Right atrium auricular region (tissue), 2 donors: ENCODE results near the gene EMILIN1. TPM values are rescaled to one million over a fixed set of nuclear protein-coding genes. Genes with fewer than 3 reads are reported as not detected.

Experiments used
- DNase-seq: peaks from one replicate; pipeline ENCODE4 v3.0.0-alpha.2; 2019; ENCODE audit warnings: low spot score
- H3K27ac ChIP-seq, 2 donors: fragments of 200-600 bp; sonication (generic); 1 replicate in 1 of 2; 2 replicates in 1 of 2; pipeline ENCODE4 v1.5.1; 2016 to 2019
- H3K27me3 ChIP-seq, 2 donors: fragments of 200-600 bp; sonication (generic); one replicate each; pipeline versions ENCODE4 v1.5.1 to v1.6.0; 2017 to 2019
- H3K36me3 ChIP-seq: fragments of 200-600 bp; sonication (generic); one replicate; pipeline ENCODE4 v1.5.1; 2016
- H3K4me1 ChIP-seq, 2 donors: fragments of 200-600 bp; sonication (generic); one replicate each; pipeline versions ENCODE4 v1.5.1 to v1.6.0; 2017 to 2019
- H3K4me3 ChIP-seq, 2 donors: fragments of 200-600 bp; sonication (generic); 1 replicate in 1 of 2; 2 replicates in 1 of 2; pipeline ENCODE4 v1.5.1; 2017 to 2019; ENCODE audit warnings: mild to moderate bottlenecking in 1 of 2, moderate library complexity in 1 of 2
- H3K9me3 ChIP-seq, 2 donors: fragments of 200-600 bp; sonication (generic); one replicate each; pipeline ENCODE4 v1.5.1; 2019
- total RNA-seq, 2 donors: library from RNA; depleted of rRNA; stranded (reverse); fragments of >200 nt; gene quantifications; one replicate each; pipeline ENCODE4 v1.1.0, GENCODE V29; 2016
- TF ChIP-seq, protein P1 (sequence below), 2 donors: fragments of 200-600 bp; sonication (generic); IDR thresholded peaks; one replicate each; pipeline ENCODE4 v1.5.1; 2019; ENCODE audit warnings: antibody characterized with exemption in 2 of 2

The EMILIN1 gene
- total RNA-seq, 2 donors from 2014 or later: 22.3 to 36.7 TPM

- Histone ChIP-seq H3K36me3 (peaks cover 34% of the 10 kb centered on the region), H3K4me3 (no peak overlapping the region), H3K27me3 (no peaks in the 10 kb centered on the region), H3K27ac (no peak overlapping the region), H3K9me3 (no peaks in the 10 kb centered on the region), H3K4me1 (peaks cover 0 to 23% of the 10 kb centered on the region in 2 donors)
- no peak for DNase-seq
- TF ChIP-seq, protein P1, sequence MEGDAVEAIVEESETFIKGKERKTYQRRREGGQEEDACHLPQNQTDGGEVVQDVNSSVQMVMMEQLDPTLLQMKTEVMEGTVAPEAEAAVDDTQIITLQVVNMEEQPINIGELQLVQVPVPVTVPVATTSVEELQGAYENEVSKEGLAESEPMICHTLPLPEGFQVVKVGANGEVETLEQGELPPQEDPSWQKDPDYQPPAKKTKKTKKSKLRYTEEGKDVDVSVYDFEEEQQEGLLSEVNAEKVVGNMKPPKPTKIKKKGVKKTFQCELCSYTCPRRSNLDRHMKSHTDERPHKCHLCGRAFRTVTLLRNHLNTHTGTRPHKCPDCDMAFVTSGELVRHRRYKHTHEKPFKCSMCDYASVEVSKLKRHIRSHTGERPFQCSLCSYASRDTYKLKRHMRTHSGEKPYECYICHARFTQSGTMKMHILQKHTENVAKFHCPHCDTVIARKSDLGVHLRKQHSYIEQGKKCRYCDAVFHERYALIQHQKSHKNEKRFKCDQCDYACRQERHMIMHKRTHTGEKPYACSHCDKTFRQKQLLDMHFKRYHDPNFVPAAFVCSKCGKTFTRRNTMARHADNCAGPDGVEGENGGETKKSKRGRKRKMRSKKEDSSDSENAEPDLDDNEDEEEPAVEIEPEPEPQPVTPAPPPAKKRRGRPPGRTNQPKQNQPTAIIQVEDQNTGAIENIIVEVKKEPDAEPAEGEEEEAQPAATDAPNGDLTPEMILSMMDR (IDR thresholded peaks at IDR 0.05): no peak
Measured at GRCh38 chr2:27130396-27130795, 52.0 kb downstream of the EMILIN1 start.

DNA sequence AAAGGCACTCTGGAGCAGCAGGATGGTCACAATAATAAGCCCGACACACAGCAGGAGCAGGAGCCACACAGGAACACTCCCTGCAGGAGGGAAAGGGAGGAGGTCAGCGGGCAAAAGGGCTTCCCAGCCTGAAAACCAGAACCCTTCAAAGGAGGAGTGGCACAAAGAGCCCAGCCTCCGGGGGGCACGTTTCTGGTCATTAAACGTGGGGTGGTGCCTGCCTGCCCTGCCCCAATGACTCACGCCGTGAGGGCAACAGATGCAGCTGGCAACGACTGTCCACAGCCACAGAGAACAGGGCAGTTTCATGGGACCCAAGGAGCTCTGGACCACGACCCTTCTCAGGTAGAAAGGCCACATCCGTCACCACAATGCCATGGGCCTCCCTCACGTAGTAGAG, 53.0 kb downstream of the EMILIN1 start:
- peaks cover 34% of the 10 kb centered on the region for H3K36me3 ChIP-seq
- peaks cover 0 to 23% of the 10 kb centered on the region in 2 donors for H3K4me1 ChIP-seq
- no peaks in the 10 kb centered on the region for H3K27me3 ChIP-seq
- H3K9me3 ChIP-seq: no peaks in the 10 kb centered on the region
- no peak for DNase-seq
- TF ChIP-seq, protein P1 (IDR thresholded peaks at IDR 0.05): no peak
- no peak overlapping the region for H3K4me3 ChIP-seq
- no peak overlapping the region for H3K27ac ChIP-seq

GRCh38 chr2:27133195-27133875, 54.9 kb downstream of the EMILIN1 start:
- TF ChIP-seq, protein P1 (IDR thresholded peaks at IDR 0.05): no peak
- peaks cover 34% of the 10 kb centered on the region for H3K36me3 ChIP-seq
- no peaks in the 10 kb centered on the region for H3K9me3 ChIP-seq
- no peak for DNase-seq
- H3K27ac ChIP-seq: peak overlapping the region; percentile 92
- peaks cover 0 to 23% of the 10 kb centered on the region in 2 donors for H3K4me1 ChIP-seq
- H3K4me3 ChIP-seq: peak overlapping the region; percentile 99 to 100
- H3K27me3 ChIP-seq: no peaks in the 10 kb centered on the region

GRCh38 chr2:27133905-27134780, 55.7 kb downstream of the EMILIN1 start, which contains the start of gene PREB:
PREB (minus strand) TSS chr2:27134636; CDS start chr2:27134421, 215 bp downstream.
- Histone ChIP-seq H3K4me3 (peak within 1 kb of the TSS; percentile 99 to 100), H3K36me3 (peaks cover 34% of the 10 kb centered on the region), H3K9me3 (no peaks in the 10 kb centered on the region), H3K27me3 (no peaks in the 10 kb centered on the region), H3K4me1 (peaks cover 0 to 23% of the 10 kb centered on the region in 2 donors), H3K27ac (peak within 1 kb of the TSS; percentile 92)
- TF ChIP-seq, protein P1 (IDR thresholded peaks at IDR 0.05): peak in 1 of 2 donors; percentile 27
- DNase-seq: peak; percentile 96

DNA sequence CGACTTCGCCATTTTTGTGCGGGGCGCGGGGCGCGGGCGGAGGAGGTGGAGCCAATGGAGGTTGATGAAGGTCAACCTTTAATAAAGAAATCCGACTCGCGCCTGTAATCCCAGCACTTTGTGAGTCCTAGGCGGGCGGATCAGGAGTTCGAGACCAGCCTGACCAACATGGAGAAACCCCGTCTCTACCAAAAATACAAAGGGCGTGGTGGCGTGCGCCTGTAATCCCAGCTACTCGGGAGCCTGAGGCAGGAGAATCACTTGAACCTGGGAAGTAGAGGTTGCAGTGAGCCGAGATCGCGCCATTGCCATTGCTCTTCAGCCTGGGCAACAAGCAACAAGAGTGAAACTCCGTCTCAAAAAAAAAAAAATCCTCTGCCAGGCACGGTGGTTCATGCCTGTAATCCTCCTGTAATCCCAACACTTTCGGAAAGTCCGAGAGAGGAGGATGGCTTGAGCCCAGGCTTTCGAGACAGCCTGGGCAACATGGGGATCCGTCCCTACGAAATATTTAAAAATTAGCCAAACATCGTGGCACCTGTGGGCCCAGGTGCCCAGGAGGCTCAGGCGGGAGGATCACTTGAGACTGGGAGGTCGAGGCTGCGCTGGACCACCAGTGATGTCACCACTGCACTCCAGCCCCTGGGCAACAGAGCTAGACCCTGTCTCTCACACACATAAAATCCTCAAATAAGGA, 56.5 kb downstream of the EMILIN1 start:
- Histone ChIP-seq H3K27ac (peak overlapping the region; percentile 92), H3K9me3 (no peaks in the 10 kb centered on the region), H3K36me3 (peaks cover 26% of the 10 kb centered on the region), H3K4me3 (peak overlapping the region in 1 of 2 donors; percentile 99), H3K27me3 (no peaks in the 10 kb centered on the region), H3K4me1 (peaks cover 0 to 23% of the 10 kb centered on the region in 2 donors)
- DNase-seq: no peak
- TF ChIP-seq, protein P1 (IDR thresholded peaks at IDR 0.05): no peak
